Peyer's patch (tissue), 4 donors: Measurements from ENCODE around the gene GPAT3. TPM values are rescaled to one million over a fixed set of nuclear protein-coding genes. Genes with fewer than 3 reads are reported as not detected.

ENCODE experiments used
- DNase-seq, 3 donors: peaks; one replicate each; pipeline ENCODE4 v3.0.0-alpha.2; 2017 to 2019
- H3K27ac ChIP-seq, 4 donors: fragments of 200-600 bp; sonication (generic); one replicate each; pipeline ENCODE4 v1.5.1; 2016 to 2019
- H3K27me3 ChIP-seq, 2 donors: fragments of 200-600 bp; sonication (generic); one replicate each; pipeline ENCODE4 v1.5.1; 2019
- H3K36me3 ChIP-seq, 3 donors: fragments of 200-600 bp; sonication (generic); one replicate each; pipeline ENCODE4 v1.5.1; 2016 to 2019
- H3K4me1 ChIP-seq, 4 donors: fragments of 200-600 bp; sonication (generic); one replicate each; pipeline ENCODE4 v1.5.1; 2016 to 2019
- H3K4me3 ChIP-seq, 4 donors: fragments of 200-600 bp; sonication (generic); 1 replicate in 3 of 4; 2 replicates in 1 of 4; pipeline ENCODE4 v1.5.1; 2016 to 2019; ENCODE audit warnings: mild to moderate bottlenecking in 1 of 4
- H3K9me3 ChIP-seq, 4 donors: fragments of 200-600 bp; sonication (generic); one replicate each; pipeline ENCODE4 v1.5.1; 2016 to 2019; ENCODE audit warnings: mild to moderate bottlenecking in 1 of 4
- CTCF ChIP-seq, 6 experiments: fragments of 450-650 bp in 4 of 6; fragments of 200-600 bp in 2 of 6; sonication (generic) in 1 of 6; IDR thresholded peaks; one replicate each; pipeline ENCODE4 v1.5.1; 2017 to 2019; ENCODE audit warnings: antibody characterized with exemption in 6 of 6, mild to moderate bottlenecking in 3 of 6, moderate library complexity in 1 of 6
- POLR2A ChIP-seq, 2 donors: fragments of 450-650 bp; IDR thresholded peaks; one replicate each; pipeline ENCODE4 v1.5.1; 2017; ENCODE audit warnings: antibody characterized with exemption in 2 of 2, mild to moderate bottlenecking in 2 of 2, moderate library complexity in 2 of 2
- total RNA-seq, 4 donors: library from RNA; depleted of rRNA; stranded (reverse); fragments of >200 nt; gene quantifications; one replicate each; pipeline ENCODE4 v1.1.0, GENCODE V29; 2016

The GPAT3 gene
- total RNA-seq, 4 donors from 2014 or later, result 7.4 to 86.0 (median 51.8) TPM

- Histone ChIP-seq H3K4me1 (peaks cover 0 to 34% (median 2%) of the 10 kb centered on the region in 4 donors), H3K4me3 (no peak overlapping the region), H3K36me3 (peaks cover 0 to 4% (median 0%) of the 10 kb centered on the region in 3 donors), H3K27me3 (no peaks in the 10 kb centered on the region), H3K27ac (no peak overlapping the region), H3K9me3 (no peaks in the 10 kb centered on the region)
- DNase-seq, result no peak
- no peak for TF ChIP-seq POLR2A (IDR thresholded peaks at IDR 0.05)
- no peak for TF ChIP-seq CTCF (IDR thresholded peaks at IDR 0.05)
Measured at GRCh38 chr4:83605210-83605609, 69.3 kb downstream of the GPAT3 start.

DNA sequence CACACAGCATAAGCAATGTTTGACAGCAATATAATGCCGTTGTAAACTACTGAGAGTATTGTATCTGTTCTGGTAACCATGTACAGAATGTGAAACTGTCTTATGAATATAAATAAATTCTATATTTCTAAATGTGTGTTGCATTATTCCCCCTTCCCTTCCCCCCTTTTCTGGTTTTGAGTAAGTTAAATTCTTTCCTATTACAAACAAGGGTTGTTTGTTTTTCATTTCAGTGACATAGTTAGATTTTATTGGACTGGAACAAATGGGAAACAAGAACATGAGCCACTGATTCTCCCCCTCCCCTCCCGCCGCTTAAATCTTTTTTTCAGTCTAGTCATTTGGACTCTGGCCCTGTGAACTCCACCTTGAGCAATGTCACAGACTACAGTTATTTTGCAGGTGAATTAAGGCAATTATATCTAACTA is 69.8 kb downstream of the GPAT3 start:
- H3K4me3 ChIP-seq, result no peak overlapping the region
- TF ChIP-seq CTCF (IDR thresholded peaks at IDR 0.05), result no peak
- TF ChIP-seq POLR2A (IDR thresholded peaks at IDR 0.05), result no peak
- peaks cover 0 to 34% (median 2%) of the 10 kb centered on the region in 4 donors for H3K4me1 ChIP-seq
- no peak for DNase-seq
- no peaks in the 10 kb centered on the region for H3K27me3 ChIP-seq
- no peaks in the 10 kb centered on the region for H3K9me3 ChIP-seq
- no peak overlapping the region for H3K27ac ChIP-seq
- no peaks in the 10 kb centered on the region for H3K36me3 ChIP-seq

- H3K4me1 ChIP-seq, result peaks cover 0 to 34% (median 2%) of the 10 kb centered on the region in 4 donors
- no peak for DNase-seq
- H3K36me3 ChIP-seq, result no peaks in the 10 kb centered on the region
- no peak overlapping the region for H3K27ac ChIP-seq
- no peaks in the 10 kb centered on the region for H3K27me3 ChIP-seq
- TF ChIP-seq CTCF (IDR thresholded peaks at IDR 0.05) (no peak), POLR2A (IDR thresholded peaks at IDR 0.05) (no peak)
- no peak overlapping the region for H3K4me3 ChIP-seq
- H3K9me3 ChIP-seq, result no peaks in the 10 kb centered on the region
Measured at GRCh38 chr4:83606460-83606859, 70.6 kb downstream of the GPAT3 start.

DNA sequence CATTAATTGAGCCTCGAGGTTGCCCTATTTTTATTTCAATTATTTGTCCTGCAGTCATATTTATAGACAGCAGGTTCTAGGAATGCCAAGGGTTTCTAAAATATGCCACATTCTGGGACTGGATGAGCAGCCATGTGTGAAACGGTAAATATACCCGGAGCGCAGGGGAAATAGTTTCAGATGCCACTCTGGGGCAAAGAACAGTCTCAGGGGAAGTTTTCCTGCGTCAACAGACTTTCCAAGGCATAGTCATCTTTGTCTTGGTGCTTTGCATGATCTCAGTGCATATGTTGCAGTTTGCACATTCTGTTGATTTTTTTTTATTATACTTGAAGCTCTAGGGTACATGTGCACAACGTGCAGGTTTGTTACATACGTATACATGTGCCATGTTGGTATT is 71.0 kb downstream of the GPAT3 start:
- Histone ChIP-seq H3K36me3 (no peaks in the 10 kb centered on the region), H3K4me1 (peaks cover 0 to 34% (median 2%) of the 10 kb centered on the region in 4 donors), H3K9me3 (no peaks in the 10 kb centered on the region), H3K27me3 (no peaks in the 10 kb centered on the region), H3K27ac (no peak overlapping the region), H3K4me3 (no peak overlapping the region)
- DNase-seq, result no peak
- TF ChIP-seq CTCF (IDR thresholded peaks at IDR 0.05), result no peak
- TF ChIP-seq POLR2A (IDR thresholded peaks at IDR 0.05), result no peak

- Histone ChIP-seq H3K4me1 (peaks cover 0 to 26% (median 2%) of the 10 kb centered on the region in 4 donors), H3K9me3 (peaks cover 0 to 12% (median 0%) of the 10 kb centered on the region in 4 donors), H3K27me3 (no peaks in the 10 kb centered on the region), H3K27ac (no peak overlapping the region), H3K36me3 (no peaks in the 10 kb centered on the region), H3K4me3 (no peak overlapping the region)
- DNase-seq, result no peak
- TF ChIP-seq CTCF (IDR thresholded peaks at IDR 0.05) (no peak), POLR2A (IDR thresholded peaks at IDR 0.05) (no peak)
Measured at GRCh38 chr4:83609365-83609764, 73.5 kb downstream of the GPAT3 start.

GRCh38 chr4:83610729-83611128 is 74.8 kb downstream of the GPAT3 start:
- H3K4me3 ChIP-seq, result no peak overlapping the region
- no peak overlapping the region for H3K27ac ChIP-seq
- TF ChIP-seq POLR2A (IDR thresholded peaks at IDR 0.05), result no peak
- no peak for TF ChIP-seq CTCF (IDR thresholded peaks at IDR 0.05)
- peaks cover 0 to 13% (median 2%) of the 10 kb centered on the region in 4 donors for H3K4me1 ChIP-seq
- peaks cover 0 to 12% (median 0%) of the 10 kb centered on the region in 4 donors for H3K9me3 ChIP-seq
- DNase-seq, result no peak
- no peaks in the 10 kb centered on the region for H3K36me3 ChIP-seq
- no peaks in the 10 kb centered on the region for H3K27me3 ChIP-seq
